ENCODE results near the gene EPB41L5. TPM values are rescaled to one million over a fixed set of nuclear protein-coding genes. Genes with fewer than 3 reads are reported as not detected.

Gene EPB41L5
- total RNA-seq, 2 experiments from 2014 or later: 5.6 to 14.1 TPM

- POLR2A ChIA-PET: interaction anchor here (0.8 kb wide), 1 partner anchor 406 kb away, joined by 4 read pairs; no protein-coding TSS in a partner anchor
Measured at GRCh38 chr2:120161190-120161589, 148.3 kb downstream of the EPB41L5 start.

GRCh38 chr2:120162716-120163115 is 149.8 kb downstream of the EPB41L5 start:
- POLR2A ChIA-PET: interaction anchor here (1.1 kb wide), 1 partner anchor 14 kb away, joined by 3 read pairs; no protein-coding TSS in a partner anchor
- Histone ChIP-seq H3K9me2 (ENCODE audit: insufficient read depth, low read length) (no peaks in the 10 kb centered on the region), H2AFZ (ENCODE audit: low read length) (no peak overlapping the region), H3K4me2 (ENCODE audit: low read length) (no peak overlapping the region), H3K79me2 (ENCODE audit: insufficient read depth, low read depth, low read length) (no peaks in the 10 kb centered on the region), H3K9me3 (ENCODE audit: low read length) (no peaks in the 10 kb centered on the region), H3K4me1 (ENCODE audit: insufficient read depth, low read length, poor library complexity, severe bottlenecking) (no peaks in the 10 kb centered on the region), H4K20me1 (ENCODE audit: insufficient read depth, low read length) (no peaks in the 10 kb centered on the region), H3K4me3 (ENCODE audit: low read depth, low read length, poor library complexity, severe bottlenecking) (no peak overlapping the region), H3K27ac (ENCODE audit: low read depth, low read length, poor library complexity, severe bottlenecking) (no peak overlapping the region), H3K36me3 (ENCODE audit: insufficient read depth, low read length) (no peaks in the 10 kb centered on the region)
- DNase-seq (ENCODE audit: low spot score): no peak
- no TSS peak for BruUV-seq (replicated peaks)
- intact Hi-C loops (cut with micrococcal nuclease; ENCODE audit: unreplicated experiment): no loop called here
- TF ChIP-seq EZH2phosphoT487 (IDR thresholded peaks at IDR 0.05; ENCODE audit: borderline replicate concordance, low read depth, low read length): no peak
- TF ChIP-seq CTCF (conservative IDR thresholded peaks at IDR 0.05; ENCODE audit: low read length): no peak
- CTCF ChIA-PET (ENCODE audit: unreplicated experiment): no interaction called here

More at GRCh38 chr2:120161190-120161589, 148.3 kb downstream of the EPB41L5 start:
- no peaks in the 10 kb centered on the region for H3K4me1 ChIP-seq (ENCODE audit: insufficient read depth, low read length, poor library complexity, severe bottlenecking)
- H3K9me2 ChIP-seq (ENCODE audit: insufficient read depth, low read length): no peaks in the 10 kb centered on the region
- H3K36me3 ChIP-seq (ENCODE audit: insufficient read depth, low read length): no peaks in the 10 kb centered on the region
- H2AFZ ChIP-seq (ENCODE audit: low read length): no peak overlapping the region
- intact Hi-C loops (cut with micrococcal nuclease; ENCODE audit: unreplicated experiment): no loop called here
- no peak for DNase-seq (ENCODE audit: low spot score)
- TF ChIP-seq EZH2phosphoT487 (IDR thresholded peaks at IDR 0.05; ENCODE audit: borderline replicate concordance, low read depth, low read length) (no peak), CTCF (conservative IDR thresholded peaks at IDR 0.05; ENCODE audit: low read length) (no peak)
- no peaks in the 10 kb centered on the region for H4K20me1 ChIP-seq (ENCODE audit: insufficient read depth, low read length)
- no peak overlapping the region for H3K4me2 ChIP-seq (ENCODE audit: low read length)
- CTCF ChIA-PET (ENCODE audit: unreplicated experiment): no interaction called here
- no peaks in the 10 kb centered on the region for H3K79me2 ChIP-seq (ENCODE audit: insufficient read depth, low read depth, low read length)
- H3K4me3 ChIP-seq (ENCODE audit: low read depth, low read length, poor library complexity, severe bottlenecking): no peak overlapping the region
- H3K27ac ChIP-seq (ENCODE audit: low read depth, low read length, poor library complexity, severe bottlenecking): no peak overlapping the region
- no peaks in the 10 kb centered on the region for H3K9me3 ChIP-seq (ENCODE audit: low read length)
- BruUV-seq (replicated peaks): no TSS peak

GRCh38 chr2:120167272-120167671 is 154.4 kb downstream of the EPB41L5 start:
- no TSS peak for BruUV-seq (replicated peaks)
- H3K9me2 ChIP-seq (ENCODE audit: insufficient read depth, low read length): no peaks in the 10 kb centered on the region

More at GRCh38 chr2:120167272-120167671, 154.4 kb downstream of the EPB41L5 start:
- no peak overlapping the region for H3K4me2 ChIP-seq (ENCODE audit: low read length)
- ChIA-PET CTCF (ENCODE audit: unreplicated experiment) (interaction anchor here (1.5 kb wide), 1 partner anchor 10 kb away, joined by 3 read pairs; no protein-coding TSS in a partner anchor), POLR2A (interaction anchor here (0.7 kb wide), 1 partner anchor 454 kb away, joined by 3 read pairs; no protein-coding TSS in a partner anchor)
- no peak for DNase-seq (ENCODE audit: low spot score)
- no peaks in the 10 kb centered on the region for H3K4me1 ChIP-seq (ENCODE audit: insufficient read depth, low read length, poor library complexity, severe bottlenecking)
- H3K9me3 ChIP-seq (ENCODE audit: low read length): no peaks in the 10 kb centered on the region
- H4K20me1 ChIP-seq (ENCODE audit: insufficient read depth, low read length): no peaks in the 10 kb centered on the region
- H2AFZ ChIP-seq (ENCODE audit: low read length): no peak overlapping the region
- TF ChIP-seq EZH2phosphoT487 (IDR thresholded peaks at IDR 0.05; ENCODE audit: borderline replicate concordance, low read depth, low read length): no peak
- no peak for TF ChIP-seq CTCF (conservative IDR thresholded peaks at IDR 0.05; ENCODE audit: low read length)
- intact Hi-C loops (cut with micrococcal nuclease; ENCODE audit: unreplicated experiment): no loop called here
- no peak overlapping the region for H3K27ac ChIP-seq (ENCODE audit: low read depth, low read length, poor library complexity, severe bottlenecking)
- H3K4me3 ChIP-seq (ENCODE audit: low read depth, low read length, poor library complexity, severe bottlenecking): no peak overlapping the region
- no peaks in the 10 kb centered on the region for H3K36me3 ChIP-seq (ENCODE audit: insufficient read depth, low read length)
- no peaks in the 10 kb centered on the region for H3K79me2 ChIP-seq (ENCODE audit: insufficient read depth, low read depth, low read length)
